HT1080 (cell line): Measurements from ENCODE around the gene CDHR2. TPM values are rescaled to one million over a fixed set of nuclear protein-coding genes. Genes with fewer than 3 reads are reported as not detected.

Source experiments
- DNase-seq: peaks from one replicate; pipeline ENCODE4 v3.0.0-alpha.2; 2015; ENCODE audit warnings: low read depth
- polyA plus RNA-seq, 2 experiments: library from polyadenylated mRNA; depleted of rRNA; stranded (reverse); fragments of >200 nt; gene quantifications; 2 replicates each; pipeline ENCODE4 v1.2.3, GENCODE V29; 2015
- total RNA-seq: library from RNA; depleted of rRNA; stranded (reverse); fragments of >200 nt; shearing (Covaris generic); gene quantifications from 2 replicates; pipeline ENCODE4 v1.2.3, GENCODE V29; 2014; rRNA removed

Gene CDHR2
- not detected in 2 replicates for total RNA-seq
- polyA plus RNA-seq (2015; cell fraction: cytosol; rRNA removed) = not detected in 2 replicates
- not detected in 2 replicates for polyA plus RNA-seq (2015; cell fraction: nucleus; rRNA removed)

GRCh38 chr5:176548967-176549444, at the start of gene CDHR2:
CDHR2 (plus strand) TSS chr5:176549342; CDS start chr5:176565353, 16,011 bp downstream.
- DNase-seq = no peak

- no peak for DNase-seq
These were observed 48.6 kb upstream of the CDHR2 start for GRCh38 chr5:176500511-176500910.

- no peak for DNase-seq
These were observed 47.8 kb upstream of the CDHR2 start for GRCh38 chr5:176501333-176501732.

GRCh38 chr5:176503496-176503895, 45.6 kb upstream of the CDHR2 start:
- no peak for DNase-seq

- DNase-seq = no peak
These were observed 41.2 kb upstream of the CDHR2 start for GRCh38 chr5:176507911-176508310.

- no peak for DNase-seq
These were observed 40.5 kb upstream of the CDHR2 start for GRCh38 chr5:176508603-176509002.

- DNase-seq = no peak
These were observed 35.4 kb upstream of the CDHR2 start for GRCh38 chr5:176513788-176514187.

GRCh38 chr5:176514244-176514950, 34.7 kb upstream of the CDHR2 start:
- DNase-seq = no peak

- no peak for DNase-seq
These were observed 33.7 kb upstream of the CDHR2 start for GRCh38 chr5:176515396-176515795.

- DNase-seq = no peak
These were observed 32.0 kb upstream of the CDHR2 start for GRCh38 chr5:176517053-176517661.

- DNase-seq = no peak
These were observed 29.1 kb upstream of the CDHR2 start for GRCh38 chr5:176519810-176520720.

- DNase-seq = no peak
These were observed 27.9 kb upstream of the CDHR2 start for GRCh38 chr5:176521286-176521685.

- no peak for DNase-seq
These were observed 27.4 kb upstream of the CDHR2 start for GRCh38 chr5:176521699-176522263.

GRCh38 chr5:176524138-176524537, 25.0 kb upstream of the CDHR2 start:
- DNase-seq = no peak

GRCh38 chr5:176524987-176525386, 24.2 kb upstream of the CDHR2 start:
- no peak for DNase-seq

GRCh38 chr5:176525677-176526076, 23.5 kb upstream of the CDHR2 start:
- no peak for DNase-seq

- no peak for DNase-seq
These were observed 22.7 kb upstream of the CDHR2 start for GRCh38 chr5:176526462-176526861.

- DNase-seq = no peak
These were observed 21.6 kb upstream of the CDHR2 start for GRCh38 chr5:176527246-176528222.

GRCh38 chr5:176528301-176528700, 20.8 kb upstream of the CDHR2 start:
- DNase-seq = no peak

GRCh38 chr5:176528761-176529115, 20.4 kb upstream of the CDHR2 start:
- no peak for DNase-seq
